GM21360 (cell line): ENCODE results near the gene RPS13.
"Not testable (repeated sequence)": the region's sequence is repeated elsewhere in the genome, so short reads cannot be mapped to it uniquely, and the experiment has no call there.

ENCODE experiments used
- ATAC-seq: cut with Tn5 transposase; IDR thresholded peaks from one replicate; pipeline ENCODE4 v1.9.1; 2021; ENCODE audit warnings: mild to moderate bottlenecking, moderate library complexity; ENCODE audit not compliant: unreplicated experiment

RPS13 gene

DNA sequence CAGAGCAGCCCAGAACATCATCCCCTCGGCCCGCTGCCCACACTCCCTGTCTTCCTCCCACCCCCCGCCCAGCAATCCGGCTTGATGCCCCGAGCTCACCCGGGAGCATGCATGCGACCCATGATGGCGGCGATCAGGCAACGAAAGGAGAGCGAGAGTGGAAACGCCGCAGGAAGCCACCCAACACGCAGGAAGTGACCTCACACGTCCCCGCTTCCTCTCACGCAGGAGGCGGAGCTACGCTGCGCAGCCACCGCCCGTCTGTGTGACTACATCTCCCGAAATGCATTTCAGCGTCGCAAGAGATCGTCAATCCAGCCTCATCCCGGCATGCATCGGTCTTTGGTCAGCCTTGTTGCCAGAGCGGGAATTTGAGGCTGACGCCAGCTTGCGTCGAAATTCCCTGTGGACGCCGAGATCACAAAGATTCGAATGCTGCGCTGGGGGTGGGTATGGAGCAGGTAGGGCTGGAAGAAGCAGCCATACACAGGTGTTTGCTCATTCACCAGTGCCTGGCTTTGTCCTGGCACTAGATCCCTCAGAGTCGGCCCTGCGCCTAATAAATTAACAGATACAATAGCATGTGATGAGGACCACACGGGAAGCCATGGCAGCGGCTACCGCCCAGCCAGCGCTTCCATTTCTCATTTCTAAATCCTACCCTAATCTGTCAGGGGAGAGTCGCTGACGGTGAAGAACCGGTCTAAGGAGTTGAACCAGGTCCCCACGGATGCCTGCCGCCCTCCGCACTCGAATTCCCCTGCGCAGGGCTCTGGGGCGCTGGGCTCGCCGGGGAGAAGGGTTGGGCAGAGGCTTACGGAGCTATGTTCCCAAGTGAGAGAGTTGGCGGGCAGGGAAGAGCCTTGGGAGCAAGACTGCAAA is at the start of gene RPS13:
Gene RPS13 (minus strand): TSS at position 148 of the 882 bp plus-strand sequence. CDS start 26 bp downstream, at position 122.
- peak; percentile 98 for ATAC-seq

DNA sequence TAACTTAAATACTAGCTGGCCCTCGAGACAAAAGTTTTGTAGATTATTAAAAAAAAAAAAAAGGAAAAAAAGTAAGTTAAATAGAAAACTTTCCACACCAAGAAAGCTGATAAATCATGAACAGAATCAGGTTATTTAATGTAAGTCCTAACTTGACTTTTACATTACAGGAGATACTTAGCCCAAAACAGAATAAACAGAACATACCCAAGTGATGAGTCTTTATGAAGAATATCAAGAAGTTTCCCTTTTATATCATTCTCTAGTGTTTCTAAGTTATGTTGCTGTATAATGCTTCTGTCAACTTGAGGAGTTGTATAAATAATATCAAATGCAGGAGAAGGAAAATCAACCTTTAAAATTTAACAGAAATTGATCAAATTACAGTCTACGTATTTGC is 44.5 kb upstream of the RPS13 start:
- no peak for ATAC-seq

DNA sequence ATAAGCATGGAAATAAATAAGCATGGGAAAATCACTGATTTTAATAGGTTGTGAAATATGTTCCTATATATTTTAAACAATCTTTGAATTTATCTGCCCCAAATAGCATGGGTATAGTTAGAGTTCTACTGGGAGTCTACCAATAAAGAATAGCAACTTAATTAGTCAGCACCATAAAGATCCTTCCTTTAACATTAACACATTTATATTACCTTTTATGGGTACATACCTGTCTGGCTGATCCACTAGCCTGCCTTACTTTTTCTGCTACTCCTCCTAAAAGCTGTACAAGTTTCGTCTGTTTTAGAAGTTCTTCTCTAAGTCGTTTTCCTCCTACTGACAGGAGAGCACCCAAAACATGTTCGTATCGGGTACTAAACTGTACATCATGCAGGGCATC is 39.8 kb upstream of the RPS13 start:
- no peak for ATAC-seq

DNA sequence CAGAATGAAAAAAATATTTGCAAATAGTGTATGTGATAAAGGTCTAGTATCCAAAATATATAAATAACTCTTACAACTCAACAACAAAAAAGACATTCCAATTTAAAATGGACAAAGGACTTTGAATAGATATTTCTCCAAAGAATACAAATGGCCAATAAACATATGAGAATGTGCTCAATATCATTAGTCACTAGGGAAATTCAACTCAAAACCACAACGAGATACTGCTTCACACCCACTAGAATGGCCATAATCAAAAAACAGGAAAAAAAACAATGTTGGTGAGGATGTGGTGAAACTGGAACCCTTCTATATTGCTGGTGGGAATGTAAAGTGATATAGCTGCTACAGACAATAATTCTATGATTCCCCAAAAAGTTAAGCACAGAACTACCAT is 38.6 kb upstream of the RPS13 start:
- no peak for ATAC-seq

DNA sequence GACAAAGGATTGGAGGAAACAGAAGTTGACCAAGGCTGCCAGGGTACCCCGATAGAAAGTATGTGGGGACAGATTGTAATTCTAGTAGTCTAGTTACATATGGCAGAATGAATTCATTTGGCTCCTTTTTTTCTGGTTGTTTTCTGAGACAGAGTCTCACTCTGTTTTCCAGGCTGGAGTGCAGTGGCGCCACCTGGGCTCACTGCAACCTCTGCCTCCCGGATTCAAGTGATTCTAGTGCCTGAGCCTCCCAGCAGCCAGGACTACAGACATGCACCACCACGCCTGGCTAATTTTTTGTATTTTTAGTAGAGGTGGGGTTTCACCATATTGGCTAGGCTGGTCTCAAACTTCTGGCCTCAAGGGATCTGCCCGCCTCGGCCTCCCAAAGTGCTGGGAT is 30.3 kb upstream of the RPS13 start:
- ATAC-seq = not testable (repeated sequence)

- ATAC-seq = not testable (repeated sequence)
These were observed 28.1 kb upstream of the RPS13 start for GRCh38 chr11:17105404-17106040.

DNA sequence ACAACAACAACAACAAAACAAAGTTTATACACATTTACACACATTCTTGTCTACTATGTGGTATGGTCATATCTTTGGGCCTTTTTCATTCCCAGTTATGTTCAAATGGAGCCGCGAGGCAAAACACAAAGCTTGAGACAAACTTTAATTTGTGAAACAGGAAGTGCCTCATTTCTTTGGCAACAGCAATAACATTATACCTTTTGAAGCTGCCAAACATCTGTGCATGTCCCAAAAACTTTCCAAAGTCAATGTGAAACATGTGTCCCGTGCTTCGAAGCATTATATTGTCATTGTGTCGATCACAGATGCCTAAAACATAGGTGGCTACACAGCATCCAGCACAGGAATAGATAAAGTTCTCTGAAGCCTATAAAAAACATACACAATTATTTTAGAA is 25.0 kb upstream of the RPS13 start:
- ATAC-seq = no peak

GRCh38 chr11:17098658-17099057 is 21.2 kb upstream of the RPS13 start:
- no peak for ATAC-seq

DNA sequence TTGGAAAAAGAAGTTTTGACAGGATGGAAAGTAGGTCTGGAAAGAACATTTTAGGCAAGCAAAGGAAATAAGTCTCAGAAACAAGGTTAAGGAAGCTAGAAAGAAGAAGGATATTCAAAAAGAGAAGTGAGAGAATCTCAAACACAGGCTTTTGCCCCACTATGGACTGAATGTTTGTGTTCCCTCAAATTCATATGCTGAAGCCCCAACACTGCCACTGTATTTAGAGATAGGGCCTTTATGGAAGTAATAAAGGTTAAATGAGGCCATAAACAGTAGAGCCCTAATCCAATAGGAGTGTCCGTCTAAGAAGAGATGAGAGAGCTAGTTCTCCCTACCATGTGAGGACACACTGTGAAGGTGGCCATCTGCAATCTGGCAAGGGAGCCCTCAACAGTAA is 20.6 kb upstream of the RPS13 start:
- ATAC-seq = no peak

- ATAC-seq = not testable (repeated sequence)
These were observed 8.5 kb upstream of the RPS13 start for GRCh38 chr11:17085976-17086375.

DNA sequence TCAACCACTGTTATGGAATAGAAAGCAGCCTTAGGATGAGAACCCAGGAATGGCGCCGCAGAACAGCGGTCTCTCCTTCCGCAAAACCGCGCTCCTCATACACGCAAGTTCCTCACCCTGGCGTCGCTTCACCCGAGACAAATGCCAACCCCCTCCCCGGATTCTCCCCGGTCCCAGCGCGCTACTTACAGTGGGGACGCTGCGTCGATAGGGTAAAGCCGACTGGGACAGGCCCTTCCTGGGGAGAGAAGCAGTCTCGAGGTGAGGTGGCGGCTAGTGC is 287 bp downstream of the RPS13 start:
- ATAC-seq = no peak

DNA sequence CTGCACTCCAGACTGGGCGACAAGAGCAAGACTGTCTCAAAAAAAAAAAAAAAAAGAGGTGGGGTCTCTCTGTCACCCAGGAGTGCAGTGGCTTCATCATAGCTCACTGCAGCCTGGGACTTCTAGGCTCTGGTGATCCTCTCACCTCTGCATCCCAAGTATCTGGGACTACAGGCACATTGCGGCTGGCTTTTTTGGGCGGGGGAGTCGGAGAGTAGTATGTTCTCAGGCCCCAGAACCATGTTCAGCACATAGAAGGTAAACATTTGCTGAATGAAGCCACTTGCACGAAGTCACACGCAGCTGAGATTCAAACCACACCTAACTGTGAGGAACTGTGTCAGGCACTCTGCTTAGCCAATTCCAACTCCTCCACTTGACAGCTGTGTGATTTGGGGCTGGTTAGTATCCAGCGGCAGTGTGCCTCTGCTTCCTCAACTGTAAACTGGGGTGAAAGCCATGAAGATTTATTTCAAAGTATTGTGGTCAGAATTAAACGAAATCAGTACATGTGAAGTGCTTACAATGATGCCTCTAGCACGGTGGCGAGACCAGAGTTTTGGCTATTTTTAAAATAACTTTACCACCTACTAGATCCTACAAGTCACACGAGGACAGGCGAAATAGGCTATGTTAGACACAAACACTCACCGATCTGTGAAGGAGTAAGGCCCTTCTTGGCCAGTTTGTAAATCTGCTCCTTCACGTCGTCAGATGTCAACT is 789 bp downstream of the RPS13 start:
- ATAC-seq = no peak

GRCh38 chr11:17075506-17075905 is 2.0 kb downstream of the RPS13 start:
- ATAC-seq = no peak

- no peak for ATAC-seq
These were observed 4.0 kb downstream of the RPS13 start for GRCh38 chr11:17073370-17074027.

DNA sequence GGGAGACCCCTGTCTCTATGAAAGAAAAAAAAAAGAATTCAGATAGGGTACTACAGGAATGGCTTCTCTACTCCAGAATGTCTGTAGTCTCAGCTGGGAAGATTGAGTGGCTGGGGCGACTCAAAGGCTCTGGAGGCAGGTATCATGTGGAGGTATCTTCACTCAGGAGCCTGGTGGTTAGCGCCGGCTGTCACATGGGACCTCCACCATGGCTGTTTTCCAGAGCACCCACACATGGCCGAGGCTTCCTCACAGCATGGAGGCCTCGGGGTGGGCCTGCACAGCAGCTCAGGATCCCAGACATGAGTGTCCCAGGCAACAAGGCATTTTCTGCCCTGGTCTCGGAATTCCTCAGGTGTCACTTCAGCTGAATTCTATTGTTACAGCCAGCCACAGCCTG is 10.1 kb downstream of the RPS13 start:
- no peak for ATAC-seq

GRCh38 chr11:17066691-17067090 is 10.8 kb downstream of the RPS13 start:
- no peak for ATAC-seq

- peak; percentile 72 for ATAC-seq
These were observed 14.1 kb downstream of the RPS13 start for GRCh38 chr11:17063171-17064002.

DNA sequence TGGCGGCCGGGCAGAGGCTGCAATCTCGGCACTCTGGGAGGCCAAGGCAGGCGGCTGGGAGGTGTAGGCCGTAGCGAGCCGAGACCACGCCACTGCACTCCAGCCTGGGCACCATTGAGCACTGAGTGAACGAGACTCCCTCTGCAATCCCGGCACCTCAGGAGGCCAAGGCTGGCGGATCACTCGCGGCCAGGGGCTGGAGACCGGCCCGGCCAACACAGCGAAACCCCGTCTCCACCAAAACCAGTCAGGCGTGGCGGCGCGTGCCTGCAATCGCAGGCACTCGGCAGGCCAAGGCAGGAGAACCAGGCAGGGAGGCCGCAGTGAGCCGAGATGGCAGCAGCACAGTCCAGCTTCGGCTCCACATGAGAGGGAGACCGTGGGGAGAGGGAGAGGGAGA is 26.3 kb downstream of the RPS13 start:
- not testable (repeated sequence) for ATAC-seq

- not testable (repeated sequence) for ATAC-seq
These were observed 29.0 kb downstream of the RPS13 start for GRCh38 chr11:17048491-17048890.

- ATAC-seq = no peak
These were observed 30.8 kb downstream of the RPS13 start for GRCh38 chr11:17046690-17047089.
